ENCODE data around the gene NTN5.

The NTN5 gene

DNA sequence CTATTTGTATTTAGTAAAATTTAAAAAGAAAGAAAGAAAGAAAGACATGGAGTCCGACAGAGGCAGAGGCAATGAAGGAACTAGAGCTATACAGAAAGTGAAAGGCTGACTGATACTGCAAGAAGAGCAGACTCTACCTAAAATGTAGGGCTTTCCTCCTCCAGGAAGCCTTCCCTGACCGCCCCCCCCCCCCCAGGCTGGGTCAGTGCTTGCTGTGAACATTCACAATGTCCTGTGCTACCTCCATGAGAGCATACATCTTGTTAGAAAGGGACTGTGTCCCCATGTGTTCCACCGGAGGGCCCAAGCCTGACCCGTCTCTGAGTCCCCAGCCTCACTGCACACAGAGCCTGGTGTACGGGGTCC lies 21.2 kb downstream of the NTN5 start:
- Histone ChIP-seq H3K4me3 (ENCODE audit: low read length) (no peak overlapping the region), H3K27me3 (ENCODE audit: insufficient read depth, low read length) (no peaks in the 10 kb centered on the region), H3K9me3 (ENCODE audit: insufficient read depth, low read depth, low read length) (no peaks in the 10 kb centered on the region), H3K4me1 (ENCODE audit: insufficient read depth, low read length) (peaks cover 4% of the 10 kb centered on the region; the same call in 1 of the 2 replicates), H3K27ac (ENCODE audit: low read depth, low read length) (no peak overlapping the region), H3K36me3 (ENCODE audit: insufficient read depth, low read length) (no peaks in the 10 kb centered on the region), H3K9ac (ENCODE audit: low read depth, low read length) (no peak overlapping the region)
- 74% methylated on average over 5 of the region's 5 CpGs for WGBS

- H3K36me3 ChIP-seq (ENCODE audit: insufficient read depth, low read length), result no peaks in the 10 kb centered on the region
- H3K9me3 ChIP-seq (ENCODE audit: insufficient read depth, low read depth, low read length), result no peaks in the 10 kb centered on the region
- H3K4me3 ChIP-seq (ENCODE audit: low read length), result no peak overlapping the region
- no peaks in the 10 kb centered on the region for H3K27me3 ChIP-seq (ENCODE audit: insufficient read depth, low read length)
- peaks cover 4% of the 10 kb centered on the region; the same call in 1 of the 2 replicates for H3K4me1 ChIP-seq (ENCODE audit: insufficient read depth, low read length)
- no peak overlapping the region for H3K9ac ChIP-seq (ENCODE audit: low read depth, low read length)
- 93% methylated on average over 10 of the region's 12 CpGs for WGBS
- H3K27ac ChIP-seq (ENCODE audit: low read depth, low read length), result no peak overlapping the region
These were observed 21.7 kb downstream of the NTN5 start for GRCh38 chr19:48650974-48651682.

DNA sequence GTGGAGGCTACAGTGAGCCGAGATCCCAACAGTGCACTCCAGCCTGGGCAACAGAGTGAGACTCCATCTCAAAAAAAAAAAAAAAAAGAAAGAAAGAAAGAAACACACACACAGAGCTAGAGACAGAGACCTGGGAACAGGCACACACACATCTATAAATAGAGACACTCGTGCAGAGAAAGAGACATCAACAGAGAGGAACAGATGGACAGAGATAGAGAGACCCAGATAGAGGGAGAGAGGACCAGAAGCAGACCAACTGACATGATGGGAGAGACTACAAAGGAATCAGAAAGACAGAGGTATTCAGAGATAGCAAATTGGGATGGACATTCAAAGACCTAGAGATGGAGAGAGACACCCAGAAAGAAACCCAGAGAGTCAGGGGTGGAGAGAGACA lies 24.7 kb downstream of the NTN5 start:
- no peak overlapping the region for H3K27ac ChIP-seq (ENCODE audit: low read depth, low read length)
- H3K9me3 ChIP-seq (ENCODE audit: insufficient read depth, low read depth, low read length), result no peaks in the 10 kb centered on the region
- WGBS, result 95% methylated on average over 2 of the region's 2 CpGs
- no peaks in the 10 kb centered on the region for H3K36me3 ChIP-seq (ENCODE audit: insufficient read depth, low read length)
- H3K4me1 ChIP-seq (ENCODE audit: insufficient read depth, low read length), result peaks cover 6% of the 10 kb centered on the region; the same call in 1 of the 2 replicates
- no peak overlapping the region for H3K4me3 ChIP-seq (ENCODE audit: low read length)
- no peak overlapping the region for H3K9ac ChIP-seq (ENCODE audit: low read depth, low read length)
- H3K27me3 ChIP-seq (ENCODE audit: insufficient read depth, low read length), result no peaks in the 10 kb centered on the region

- Histone ChIP-seq H3K9ac (ENCODE audit: low read depth, low read length) (no peak overlapping the region), H3K36me3 (ENCODE audit: insufficient read depth, low read length) (no peaks in the 10 kb centered on the region), H3K9me3 (ENCODE audit: insufficient read depth, low read depth, low read length) (no peaks in the 10 kb centered on the region), H3K27me3 (ENCODE audit: insufficient read depth, low read length) (no peaks in the 10 kb centered on the region), H3K27ac (ENCODE audit: low read depth, low read length) (peak overlapping the region; percentile 96; the same call in 1 of the 2 replicates), H3K4me3 (ENCODE audit: low read length) (peak overlapping the region; percentile 67), H3K4me1 (ENCODE audit: insufficient read depth, low read length) (peaks cover 6% of the 10 kb centered on the region; the same call in 1 of the 2 replicates)
- WGBS, result 23% methylated on average over 8 of the region's 10 CpGs
These were observed 26.0 kb downstream of the NTN5 start for GRCh38 chr19:48646722-48647216.

DNA sequence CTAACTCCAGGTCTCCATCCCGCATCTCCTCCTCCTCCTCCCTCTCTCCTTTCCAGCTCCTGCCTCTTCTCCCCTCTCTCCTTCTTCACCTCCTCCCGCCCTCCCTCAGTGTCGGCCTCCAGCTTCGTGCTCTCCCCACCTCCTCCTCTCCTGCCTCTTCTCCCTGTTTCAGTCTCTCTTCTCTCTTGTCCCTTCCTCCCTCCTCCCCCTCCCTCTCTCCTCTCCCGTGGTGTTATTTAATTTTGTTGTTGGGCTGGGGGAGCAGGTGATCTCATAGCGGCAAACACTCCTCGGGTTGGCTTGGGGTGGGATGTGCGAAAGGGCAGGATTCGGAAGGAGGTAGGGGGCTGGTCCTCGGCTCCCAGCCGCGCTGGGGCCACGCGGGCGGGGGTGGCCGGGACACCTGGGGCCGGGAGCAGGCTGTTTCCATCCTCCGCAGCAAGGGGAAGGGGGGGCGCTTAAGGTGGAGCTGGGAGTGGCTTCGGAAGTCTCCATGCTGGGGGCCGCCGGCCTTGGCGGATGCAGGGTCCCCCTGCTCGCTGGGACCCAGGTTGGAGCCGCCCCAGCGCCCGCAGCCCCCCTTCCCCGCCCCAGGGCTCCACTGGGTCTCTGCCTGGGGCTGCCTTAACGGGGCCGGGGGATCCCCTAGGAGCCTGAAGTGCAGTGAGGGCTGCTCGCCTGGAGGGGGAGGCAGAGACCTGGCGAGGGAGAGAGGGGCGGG lies 26.7 kb downstream of the NTN5 start, which contains the start of gene CA11:
Gene CA11 (minus strand): TSS at position 187 of the 721 bp plus-strand sequence. CDS start 555 bp downstream, outside the sequence.
- H3K27me3 ChIP-seq (ENCODE audit: insufficient read depth, low read length), result no peaks in the 10 kb centered on the region
- peak within 1 kb of the TSS; percentile 17 for H3K9ac ChIP-seq (ENCODE audit: low read depth, low read length)
- no peaks in the 10 kb centered on the region for H3K36me3 ChIP-seq (ENCODE audit: insufficient read depth, low read length)
- peak within 1 kb of the TSS; percentile 96 for H3K27ac ChIP-seq (ENCODE audit: low read depth, low read length)
- no peaks in the 10 kb centered on the region for H3K9me3 ChIP-seq (ENCODE audit: insufficient read depth, low read depth, low read length)
- under 1% methylated on average over 32 of the region's 33 CpGs for WGBS
- peaks cover 6% of the 10 kb centered on the region; the same call in 1 of the 2 replicates for H3K4me1 ChIP-seq (ENCODE audit: insufficient read depth, low read length)
- peak within 1 kb of the TSS; percentile 67 for H3K4me3 ChIP-seq (ENCODE audit: low read length)

- under 1% methylated on average over 6 of the region's 6 CpGs for WGBS
- Histone ChIP-seq H3K9ac (ENCODE audit: low read depth, low read length) (peak overlapping the region; percentile 17), H3K4me1 (ENCODE audit: insufficient read depth, low read length) (peaks cover 6% of the 10 kb centered on the region; the same call in 1 of the 2 replicates), H3K27me3 (ENCODE audit: insufficient read depth, low read length) (no peaks in the 10 kb centered on the region), H3K27ac (ENCODE audit: low read depth, low read length) (peak overlapping the region; percentile 96), H3K36me3 (ENCODE audit: insufficient read depth, low read length) (no peaks in the 10 kb centered on the region), H3K9me3 (ENCODE audit: insufficient read depth, low read depth, low read length) (no peaks in the 10 kb centered on the region), H3K4me3 (ENCODE audit: low read length) (peak overlapping the region; percentile 67)
These were observed 27.2 kb downstream of the NTN5 start for GRCh38 chr19:48645620-48646000.

DNA sequence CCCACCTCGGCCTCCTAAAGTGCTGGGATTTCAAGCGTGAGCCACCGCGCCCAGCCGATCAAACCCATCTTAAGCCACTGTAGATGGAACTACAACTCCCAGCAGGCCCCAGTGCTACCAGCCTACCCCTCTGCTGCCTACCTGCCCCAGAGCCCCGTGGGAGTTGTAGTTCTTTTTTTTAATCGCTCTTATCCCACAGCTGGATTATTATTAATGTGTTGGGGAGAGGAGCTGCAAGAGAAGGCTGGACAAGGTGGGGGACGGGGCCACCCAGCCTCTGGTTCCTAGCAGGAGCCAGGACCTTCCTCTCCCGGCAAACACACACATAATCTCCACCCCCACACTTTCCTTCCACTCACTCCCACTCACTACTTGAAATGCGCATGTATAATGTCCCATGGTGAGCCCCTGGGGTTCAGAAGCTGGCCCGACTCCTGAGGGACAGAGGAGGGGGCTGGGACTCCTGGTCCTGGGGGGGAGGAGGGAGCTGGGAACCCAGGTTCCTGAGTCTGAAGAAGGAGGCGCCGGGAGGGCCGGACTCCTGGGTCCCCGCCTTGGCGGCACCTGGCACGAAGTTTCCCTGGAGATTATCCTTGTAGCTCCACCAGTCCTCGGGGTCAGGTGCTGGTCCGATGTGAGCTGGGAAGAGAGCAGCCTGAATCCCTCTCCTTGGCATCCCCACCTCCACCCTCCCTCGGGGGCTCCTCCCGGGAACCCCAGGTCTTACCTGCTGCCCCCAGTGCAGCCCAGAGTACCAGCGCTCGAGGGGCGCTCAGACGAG lies 27.8 kb downstream of the NTN5 start:
- no peaks in the 10 kb centered on the region for H3K36me3 ChIP-seq (ENCODE audit: insufficient read depth, low read length)
- 1% methylated on average over 23 of the region's 25 CpGs for WGBS
- H3K9ac ChIP-seq (ENCODE audit: low read depth, low read length), result peak overlapping the region; percentile 17; the same call in 1 of the 2 replicates
- no peaks in the 10 kb centered on the region for H3K27me3 ChIP-seq (ENCODE audit: insufficient read depth, low read length)
- H3K27ac ChIP-seq (ENCODE audit: low read depth, low read length), result peak overlapping the region; percentile 96
- H3K9me3 ChIP-seq (ENCODE audit: insufficient read depth, low read depth, low read length), result no peaks in the 10 kb centered on the region
- H3K4me1 ChIP-seq (ENCODE audit: insufficient read depth, low read length), result peaks cover 7% of the 10 kb centered on the region; the same call in 1 of the 2 replicates
- H3K4me3 ChIP-seq (ENCODE audit: low read length), result peak overlapping the region; percentile 67

DNA sequence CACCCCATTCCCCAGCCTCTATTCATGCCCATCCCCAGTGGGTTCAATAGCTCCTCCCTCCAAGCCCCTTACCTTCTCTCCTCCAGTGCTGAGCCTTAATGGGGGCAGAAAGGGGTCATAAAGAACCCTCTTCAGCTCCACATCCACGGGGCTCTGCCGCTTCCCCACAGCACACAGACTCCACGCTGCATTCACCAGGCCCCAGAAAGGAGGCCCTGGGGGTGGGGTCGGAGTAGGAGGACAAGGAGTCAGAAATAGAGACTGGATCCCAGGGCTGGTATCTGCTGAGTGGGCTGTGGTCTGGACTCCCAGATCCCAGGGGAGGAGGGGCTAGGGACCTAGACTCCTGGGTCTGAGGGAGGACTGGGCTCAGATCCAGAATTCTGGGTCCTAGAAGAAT lies 28.5 kb downstream of the NTN5 start:
- WGBS, result 77% methylated on average over 2 of the region's 4 CpGs
- Histone ChIP-seq H3K27ac (ENCODE audit: low read depth, low read length) (peak overlapping the region; percentile 96; the same call in 1 of the 2 replicates), H3K36me3 (ENCODE audit: insufficient read depth, low read length) (no peaks in the 10 kb centered on the region), H3K27me3 (ENCODE audit: insufficient read depth, low read length) (no peaks in the 10 kb centered on the region), H3K9ac (ENCODE audit: low read depth, low read length) (0 out of 2 replicates have a peak overlapping the region, but pooled peaks have one; percentile 14), H3K4me1 (ENCODE audit: insufficient read depth, low read length) (peaks cover 11% of the 10 kb centered on the region; the same call in 1 of the 2 replicates), H3K4me3 (ENCODE audit: low read length) (peak overlapping the region; percentile 67), H3K9me3 (ENCODE audit: insufficient read depth, low read depth, low read length) (no peaks in the 10 kb centered on the region)

DNA sequence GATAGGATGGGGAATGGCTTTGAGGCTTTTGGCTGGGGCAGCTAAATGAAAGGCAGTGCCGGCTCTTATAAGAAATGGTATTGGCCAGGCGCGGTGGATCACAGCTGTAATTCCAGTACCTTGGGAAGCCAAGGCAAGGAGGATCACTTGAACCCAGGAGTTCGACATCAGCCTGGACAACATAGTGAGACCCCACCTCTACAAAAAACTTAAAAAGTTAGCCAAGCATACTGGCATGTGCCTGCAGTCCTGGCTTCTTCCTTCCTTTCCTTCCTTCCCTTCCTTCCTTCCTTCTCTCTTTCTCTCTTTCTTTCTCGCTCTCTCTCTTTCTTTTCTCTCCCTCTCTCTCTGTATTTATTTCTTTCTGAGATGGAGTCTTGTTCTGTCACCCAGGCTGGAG lies 30.0 kb downstream of the NTN5 start:
- Histone ChIP-seq H3K9ac (ENCODE audit: low read depth, low read length) (no peak overlapping the region), H3K27me3 (ENCODE audit: insufficient read depth, low read length) (no peaks in the 10 kb centered on the region), H3K9me3 (ENCODE audit: insufficient read depth, low read depth, low read length) (no peaks in the 10 kb centered on the region), H3K4me1 (ENCODE audit: insufficient read depth, low read length) (peaks cover 17% of the 10 kb centered on the region), H3K36me3 (ENCODE audit: insufficient read depth, low read length) (no peaks in the 10 kb centered on the region), H3K4me3 (ENCODE audit: low read length) (no peak overlapping the region), H3K27ac (ENCODE audit: low read depth, low read length) (no peak overlapping the region)
- WGBS, result 91% methylated on average over 5 of the region's 5 CpGs

- H3K9ac ChIP-seq (ENCODE audit: low read depth, low read length), result no peak overlapping the region
- H3K4me3 ChIP-seq (ENCODE audit: low read length), result no peak overlapping the region
- H3K9me3 ChIP-seq (ENCODE audit: insufficient read depth, low read depth, low read length), result no peaks in the 10 kb centered on the region
- H3K36me3 ChIP-seq (ENCODE audit: insufficient read depth, low read length), result no peaks in the 10 kb centered on the region
- H3K27ac ChIP-seq (ENCODE audit: low read depth, low read length), result no peak overlapping the region
- H3K27me3 ChIP-seq (ENCODE audit: insufficient read depth, low read length), result peaks cover 2% of the 10 kb centered on the region; the same call in 1 of the 2 replicates
- H3K4me1 ChIP-seq (ENCODE audit: insufficient read depth, low read length), result peaks cover 17% of the 10 kb centered on the region
- 90% methylated on average over 1 of the region's 2 CpGs for WGBS
These were observed 31.0 kb downstream of the NTN5 start for GRCh38 chr19:48641850-48642249.
